GM12878 (cell line): ENCODE results near the gene BBS4. TPM values are rescaled to one million over a fixed set of nuclear protein-coding genes. Genes with fewer than 3 reads are reported as not detected.

Experiments used
- ATAC-seq: fragments of 200-7000 bp; cut with Tn5 transposase; 3 replicates; pipeline ENCODE4 v1.9.1; 2020; ENCODE audit warnings: mild to moderate bottlenecking, moderate library complexity
- BruUV-seq: library from RNA; stranded (reverse); fragments of 400-500 nt; replicated peaks from 2 replicates; lab custom pipeline; 2021; lab: Mats Ljungman, UMichigan
- CTCF ChIA-PET: fragments of 300-600 bp; sonication (Branson Sonifier 250); formaldehyde crosslinking; extraction: SDS; loops from one replicate; lab custom pipeline; 2021; ENCODE audit warnings: inconsistent platforms; lab: Yijun Ruan, JAX
- POLR2A ChIA-PET: fragments of 350-600 bp; formaldehyde crosslinking; extraction: SDS; loops from one replicate; lab custom pipeline; 2021; ENCODE audit warnings: inconsistent platforms; lab: Charles Lee
- RAD21 ChIA-PET: fragments of 300-600 bp; sonication (Branson Sonifier 250); formaldehyde crosslinking; loops from one replicate; lab custom pipeline; 2023; ENCODE audit warnings: antibody characterized with exemption; ENCODE audit not compliant: unreplicated experiment; lab: Charles Lee
- SMC1A ChIA-PET: fragments of 300-600 bp; sonication (Branson Sonifier 250); formaldehyde crosslinking; loops from one replicate; lab custom pipeline; 2023; ENCODE audit not compliant: unreplicated experiment, uncharacterized antibody; lab: Charles Lee
- DNase-seq: peaks from one replicate; pipeline ENCODE4 v3.0.0-alpha.2; 2011; ENCODE audit warnings: low read depth, low spot score
- FAIRE-seq: peaks from 3 replicates; lab custom pipeline; 2011; peaks lifted over from hg19 to GRCh38; lab: Jason Lieb, UNC
- H2AFZ ChIP-seq: 2 replicates; pipeline ENCODE4 v1.6.0; 2011; ENCODE audit warnings: low read depth, low read length, control low read depth; ENCODE audit not compliant: control insufficient read depth
- H3K27ac ChIP-seq: 2 replicates; pipeline ENCODE4 v1.5.1; 2011; ENCODE audit warnings: control low read depth; ENCODE audit not compliant: control insufficient read depth, insufficient read depth
- H3K27me3 ChIP-seq, 2 experiments: replicated peaks in 1 of 2; 2 replicates each; pipeline versions ENCODE4 v1.6.0 to v1.6.1; 2011; ENCODE audit warnings: low read length in 1 of 2; ENCODE audit not compliant: control insufficient read depth in 2 of 2, insufficient read depth in 2 of 2
- H3K36me3 ChIP-seq, 2 experiments: 2 replicates each; pipeline ENCODE4 v1.5.1; 2011; ENCODE audit warnings: low read length in 1 of 2; ENCODE audit not compliant: control insufficient read depth in 2 of 2, insufficient read depth in 2 of 2
- H3K4me1 ChIP-seq: 2 replicates; pipeline ENCODE4 v1.6.1; 2011; ENCODE audit warnings: mild to moderate bottlenecking, low read length, moderate library complexity, mixed read lengths; ENCODE audit not compliant: control insufficient read depth, insufficient read depth
- H3K4me2 ChIP-seq: 2 replicates; pipeline ENCODE4 v1.6.0; 2011; ENCODE audit warnings: control low read depth; ENCODE audit not compliant: control insufficient read depth, insufficient read depth
- H3K4me3 ChIP-seq: fragments of 200-600 bp; sonication (generic); 2 replicates; pipeline ENCODE4 v1.5.1; 2016
- H3K79me2 ChIP-seq: 2 replicates; pipeline ENCODE4 v1.6.0; 2011; ENCODE audit warnings: low read length; ENCODE audit not compliant: control insufficient read depth, insufficient read depth
- H3K9ac ChIP-seq: 2 replicates; pipeline ENCODE4 v1.8.0; 2011; ENCODE audit warnings: low read length, control low read depth, mixed read lengths; ENCODE audit not compliant: control insufficient read depth, insufficient read depth
- H3K9me3 ChIP-seq: replicated peaks from 3 replicates; pipeline ENCODE4 v1.5.1; 2011; ENCODE audit warnings: mild to moderate bottlenecking, low read length; ENCODE audit not compliant: control insufficient read depth, insufficient read depth
- H4K20me1 ChIP-seq: 2 replicates; pipeline ENCODE4 v1.6.0; 2011; ENCODE audit not compliant: control insufficient read depth, insufficient read depth
- CBX3 ChIP-seq: fragments of 200-600 bp; sonication (generic); IDR thresholded peaks from 2 replicates; pipeline ENCODE4 v1.6.1; 2016; ENCODE audit warnings: low read depth, borderline replicate concordance
- CREM ChIP-seq: IDR thresholded peaks from 2 replicates; pipeline ENCODE4 v1.6.1; 2014; ENCODE audit warnings: antibody characterized with exemption, low read depth
- NFYB ChIP-seq: IDR thresholded peaks from 2 replicates; pipeline ENCODE4 v1.6.1; 2011; ENCODE audit warnings: low read depth, mild to moderate bottlenecking, low read length, improper control_type of control experiment, moderate library complexity; ENCODE audit not compliant: insufficient read depth
- NRF1 ChIP-seq: conservative IDR thresholded peaks from 2 replicates; pipeline ENCODE4 v1.6.1; 2011; ENCODE audit warnings: mild to moderate bottlenecking, low read depth, low read length, improper control_type of control experiment
- POLR2A ChIP-seq: IDR thresholded peaks from 2 replicates; pipeline ENCODE4 v1.6.1; 2011; ENCODE audit warnings: low read depth, mild to moderate bottlenecking, low read length
- RB1 ChIP-seq: fragments of 450-650 bp; formaldehyde crosslinking; IDR thresholded peaks from 2 replicates; pipeline ENCODE4 v1.6.1; 2017; ENCODE audit warnings: mild to moderate bottlenecking, borderline replicate concordance
- RELA ChIP-seq: fragments of 450-650 bp; IDR thresholded peaks from 2 replicates; pipeline ENCODE4 v1.8.0; 2014; ENCODE audit warnings: borderline replicate concordance; ENCODE audit not compliant: partially characterized antibody
- SRF ChIP-seq, 2 experiments: IDR thresholded peaks; 2 replicates each; pipeline ENCODE4 v1.6.1; 2011; ENCODE audit warnings: low read depth in 2 of 2, low read length in 2 of 2, mild to moderate bottlenecking in 1 of 2, moderate library complexity in 1 of 2
- WGBS: methylation state at CpG from one replicate; pipeline ENCODE4 v1.1.6; 2016; ENCODE audit warnings: low lambda C conversion rate; ENCODE audit not compliant: insufficient replicate concordance, insufficient coverage; ENCODE audit errors: missing lambda C conversion rate; 5-methylcytosine and 5-hydroxymethylcytosine counted together
- in situ Hi-C: fragments of 300-500 bp; cut with MboI; formaldehyde crosslinking; loops from 9 replicates; pipeline ENCODE4 v1.14.3; 2018; ENCODE audit warnings: mixed read lengths
- intact Hi-C: fragments of 100-400 bp; cut with micrococcal nuclease; formaldehyde crosslinking; loops from one replicate; pipeline ENCODE4 v1.14.2; 2022; ENCODE audit not compliant: unreplicated experiment
- polyA plus RNA-seq, 11 experiments: library from polyadenylated mRNA; depleted of rRNA in 4 of 11; unstranded in 6 of 11; stranded (reverse) in 5 of 11; fragments of >200 nt; fragmentation: Nextera tagmentation in 4 of 11; fragmentation: Illumina TruSeq in 1 of 11; extraction: Ambion mirVana in 4 of 11; extraction: Trizol in 1 of 11; gene quantifications; 1 replicate in 1 of 11; 2 replicates in 10 of 11; pipeline versions ENCODE4 v1.2.1 to v1.2.3, GENCODE V29; 2011 to 2016; ENCODE audit warnings: inconsistent platforms in 2 of 11, missing spikeins in 2 of 11, low read depth in 1 of 11
- total RNA-seq, 4 experiments: library from RNA; depleted of rRNA in 3 of 4; stranded (reverse); fragments of >200 nt in 3 of 4; fragmentation: Illumina TruSeq in 1 of 4; extraction: Trizol in 1 of 4; gene quantifications; 2 replicates each; pipeline versions ENCODE4 v1.2.1 to v1.2.3, GENCODE V29; 2013 to 2021

Gene BBS4
- total and polyA plus RNA-seq, 10 of the 15 experiments (the other 5 are each of a cell fraction or from before 2014, with no cell fraction given) = 7.2 to 22.1 (median 9.9) TPM

- ChIA-PET RAD21 (no interaction called here), POLR2A (interaction anchor here (1.0 kb wide), 1 partner anchor 11 kb away, joined by 3 read pairs; no protein-coding TSS in a partner anchor), SMC1A (interaction anchor here (1.3 kb wide), 1 partner anchor 45 kb away, joined by 3 read pairs; no protein-coding TSS in a partner anchor), CTCF (no interaction called here)
- Histone ChIP-seq H2AFZ (no peak overlapping the region), H4K20me1 (no peaks in the 10 kb centered on the region), H3K79me2 (peaks cover 31% of the 10 kb centered on the region), H3K4me1 (peaks cover 22% of the 10 kb centered on the region), H3K27ac (no peak overlapping the region; the same call in 1 of the 2 replicates), H3K9ac (no peak overlapping the region), H3K36me3 (peaks cover 7 to 54% of the 10 kb centered on the region in 2 experiments), H3K4me2 (no peak overlapping the region), H3K27me3 (no peaks in the 10 kb centered on the region), H3K9me3 (peaks cover 10% of the 10 kb centered on the region), H3K4me3 (no peak overlapping the region)
- intact Hi-C loops = no loop called here
- BruUV-seq = no TSS peak
- WGBS = 24% methylated on average over 1 of the region's 1 CpG
- TF ChIP-seq SRF (IDR thresholded peaks at IDR 0.05; ENCODE audit: low read depth in 2 of 2, low read length in 2 of 2) = no peak
- no peak for TF ChIP-seq NFYB
- no peak for TF ChIP-seq NRF1
- TF ChIP-seq RB1 = no peak
- TF ChIP-seq RELA = no peak
- no peak for TF ChIP-seq POLR2A
- no peak for TF ChIP-seq CREM
- TF ChIP-seq CBX3 = no peak
- in situ Hi-C loops = no loop called here
- ATAC-seq (0 out of 3 replicates have a peak, but pooled peaks have one; percentile 11), DNase-seq (no peak), FAIRE-seq (no peak)
Measured at GRCh38 chr15:72771329-72771725, 85.3 kb downstream of the BBS4 start.
